ENCODE data around the gene CMTM8.

Gene CMTM8

GRCh38 chr3:32347343-32348125, 109.1 kb downstream of the CMTM8 start:
- no peak for DNase-seq

GRCh38 chr3:32349184-32349583, 110.7 kb downstream of the CMTM8 start:
- no peak for DNase-seq

- DNase-seq = no peak
Measured at GRCh38 chr3:32352563-32352962, 114.1 kb downstream of the CMTM8 start.

GRCh38 chr3:32353351-32353750, 114.9 kb downstream of the CMTM8 start:
- DNase-seq = no peak

- DNase-seq = no peak
Measured at GRCh38 chr3:32354362-32354778, 115.9 kb downstream of the CMTM8 start.

- DNase-seq = no peak
Measured at GRCh38 chr3:32355751-32356291, 117.3 kb downstream of the CMTM8 start.

GRCh38 chr3:32359766-32360492, 121.4 kb downstream of the CMTM8 start:
- no peak for DNase-seq

- DNase-seq = no peak
Measured at GRCh38 chr3:32360493-32360827, 122.0 kb downstream of the CMTM8 start.

GRCh38 chr3:32366638-32367397, 128.3 kb downstream of the CMTM8 start:
- no peak for DNase-seq

GRCh38 chr3:32367442-32367841, 129.0 kb downstream of the CMTM8 start:
- no peak for DNase-seq

GRCh38 chr3:32371461-32372212, 133.2 kb downstream of the CMTM8 start:
- DNase-seq = no peak

GRCh38 chr3:32372213-32372490, 133.7 kb downstream of the CMTM8 start:
- DNase-seq = no peak

- no peak for DNase-seq
Measured at GRCh38 chr3:32373276-32373675, 134.8 kb downstream of the CMTM8 start.

GRCh38 chr3:32373844-32374243, 135.4 kb downstream of the CMTM8 start:
- DNase-seq = no peak

GRCh38 chr3:32374788-32375595, 136.5 kb downstream of the CMTM8 start:
- DNase-seq = peak; percentile 13

GRCh38 chr3:32375596-32375930, 137.1 kb downstream of the CMTM8 start:
- no peak for DNase-seq

- DNase-seq = no peak
Measured at GRCh38 chr3:32376115-32376514, 137.6 kb downstream of the CMTM8 start.

- DNase-seq = no peak
Measured at GRCh38 chr3:32379831-32380500, 141.5 kb downstream of the CMTM8 start.

- no peak for DNase-seq
Measured at GRCh38 chr3:32381922-32382321, 143.4 kb downstream of the CMTM8 start.

- no peak for DNase-seq
Measured at GRCh38 chr3:32383136-32383711, 144.7 kb downstream of the CMTM8 start.

GRCh38 chr3:32384938-32385337, 146.5 kb downstream of the CMTM8 start:
- DNase-seq = no peak

All from NCI-H2107 (cell line).